ENCODE data around the gene SOX21. TPM values are rescaled to one million over a fixed set of nuclear protein-coding genes. Genes with fewer than 3 reads are reported as not detected.

Gene SOX21
- total RNA-seq, 1 experiment from 2014 or later: 11.4 TPM

DNA sequence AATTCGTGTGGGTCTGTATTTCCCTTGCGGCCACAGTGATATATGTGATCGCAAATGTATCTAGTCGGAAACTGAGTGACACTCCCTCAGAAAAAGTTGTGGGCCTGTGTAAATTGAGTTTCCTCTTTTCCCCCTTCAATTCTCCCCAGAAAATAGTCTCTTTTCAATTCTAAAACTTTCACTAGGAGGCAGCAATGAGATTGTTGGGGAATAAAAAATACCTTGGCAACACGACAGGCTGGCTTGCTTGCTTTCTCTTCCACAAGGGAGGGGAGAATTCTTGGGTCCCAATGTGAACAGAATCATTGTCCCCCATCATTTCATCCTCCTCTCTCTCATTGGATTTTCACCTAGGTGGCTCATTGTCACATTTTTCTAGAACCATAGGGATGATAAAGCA lies 3.7 kb upstream of the SOX21 start:
- TF ChIP-seq, protein P1, sequence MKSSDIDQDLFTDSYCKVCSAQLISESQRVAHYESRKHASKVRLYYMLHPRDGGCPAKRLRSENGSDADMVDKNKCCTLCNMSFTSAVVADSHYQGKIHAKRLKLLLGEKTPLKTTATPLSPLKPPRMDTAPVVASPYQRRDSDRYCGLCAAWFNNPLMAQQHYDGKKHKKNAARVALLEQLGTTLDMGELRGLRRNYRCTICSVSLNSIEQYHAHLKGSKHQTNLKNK (CRISPR knock-in tag; IDR thresholded peaks at IDR 0.05): no peak
- TF ChIP-seq EMX1 (CRISPR knock-in tag; IDR thresholded peaks at IDR 0.05): no peak
- no peak for TF ChIP-seq ZNF423 (CRISPR knock-in tag; IDR thresholded peaks at IDR 0.05)
- TF ChIP-seq, protein P2, sequence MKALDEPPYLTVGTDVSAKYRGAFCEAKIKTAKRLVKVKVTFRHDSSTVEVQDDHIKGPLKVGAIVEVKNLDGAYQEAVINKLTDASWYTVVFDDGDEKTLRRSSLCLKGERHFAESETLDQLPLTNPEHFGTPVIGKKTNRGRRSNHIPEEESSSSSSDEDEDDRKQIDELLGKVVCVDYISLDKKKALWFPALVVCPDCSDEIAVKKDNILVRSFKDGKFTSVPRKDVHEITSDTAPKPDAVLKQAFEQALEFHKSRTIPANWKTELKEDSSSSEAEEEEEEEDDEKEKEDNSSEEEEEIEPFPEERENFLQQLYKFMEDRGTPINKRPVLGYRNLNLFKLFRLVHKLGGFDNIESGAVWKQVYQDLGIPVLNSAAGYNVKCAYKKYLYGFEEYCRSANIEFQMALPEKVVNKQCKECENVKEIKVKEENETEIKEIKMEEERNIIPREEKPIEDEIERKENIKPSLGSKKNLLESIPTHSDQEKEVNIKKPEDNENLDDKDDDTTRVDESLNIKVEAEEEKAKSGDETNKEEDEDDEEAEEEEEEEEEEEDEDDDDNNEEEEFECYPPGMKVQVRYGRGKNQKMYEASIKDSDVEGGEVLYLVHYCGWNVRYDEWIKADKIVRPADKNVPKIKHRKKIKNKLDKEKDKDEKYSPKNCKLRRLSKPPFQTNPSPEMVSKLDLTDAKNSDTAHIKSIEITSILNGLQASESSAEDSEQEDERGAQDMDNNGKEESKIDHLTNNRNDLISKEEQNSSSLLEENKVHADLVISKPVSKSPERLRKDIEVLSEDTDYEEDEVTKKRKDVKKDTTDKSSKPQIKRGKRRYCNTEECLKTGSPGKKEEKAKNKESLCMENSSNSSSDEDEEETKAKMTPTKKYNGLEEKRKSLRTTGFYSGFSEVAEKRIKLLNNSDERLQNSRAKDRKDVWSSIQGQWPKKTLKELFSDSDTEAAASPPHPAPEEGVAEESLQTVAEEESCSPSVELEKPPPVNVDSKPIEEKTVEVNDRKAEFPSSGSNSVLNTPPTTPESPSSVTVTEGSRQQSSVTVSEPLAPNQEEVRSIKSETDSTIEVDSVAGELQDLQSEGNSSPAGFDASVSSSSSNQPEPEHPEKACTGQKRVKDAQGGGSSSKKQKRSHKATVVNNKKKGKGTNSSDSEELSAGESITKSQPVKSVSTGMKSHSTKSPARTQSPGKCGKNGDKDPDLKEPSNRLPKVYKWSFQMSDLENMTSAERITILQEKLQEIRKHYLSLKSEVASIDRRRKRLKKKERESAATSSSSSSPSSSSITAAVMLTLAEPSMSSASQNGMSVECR (CRISPR knock-in tag; IDR thresholded peaks at IDR 0.05; ENCODE audit: borderline replicate concordance): no peak
- no peak for TF ChIP-seq TP53 (CRISPR knock-in tag; IDR thresholded peaks at IDR 0.05)
- TF ChIP-seq, protein P3, sequence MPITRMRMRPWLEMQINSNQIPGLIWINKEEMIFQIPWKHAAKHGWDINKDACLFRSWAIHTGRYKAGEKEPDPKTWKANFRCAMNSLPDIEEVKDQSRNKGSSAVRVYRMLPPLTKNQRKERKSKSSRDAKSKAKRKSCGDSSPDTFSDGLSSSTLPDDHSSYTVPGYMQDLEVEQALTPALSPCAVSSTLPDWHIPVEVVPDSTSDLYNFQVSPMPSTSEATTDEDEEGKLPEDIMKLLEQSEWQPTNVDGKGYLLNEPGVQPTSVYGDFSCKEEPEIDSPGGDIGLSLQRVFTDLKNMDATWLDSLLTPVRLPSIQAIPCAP (CRISPR knock-in tag; IDR thresholded peaks at IDR 0.05): no peak
- TF ChIP-seq, protein P4, sequence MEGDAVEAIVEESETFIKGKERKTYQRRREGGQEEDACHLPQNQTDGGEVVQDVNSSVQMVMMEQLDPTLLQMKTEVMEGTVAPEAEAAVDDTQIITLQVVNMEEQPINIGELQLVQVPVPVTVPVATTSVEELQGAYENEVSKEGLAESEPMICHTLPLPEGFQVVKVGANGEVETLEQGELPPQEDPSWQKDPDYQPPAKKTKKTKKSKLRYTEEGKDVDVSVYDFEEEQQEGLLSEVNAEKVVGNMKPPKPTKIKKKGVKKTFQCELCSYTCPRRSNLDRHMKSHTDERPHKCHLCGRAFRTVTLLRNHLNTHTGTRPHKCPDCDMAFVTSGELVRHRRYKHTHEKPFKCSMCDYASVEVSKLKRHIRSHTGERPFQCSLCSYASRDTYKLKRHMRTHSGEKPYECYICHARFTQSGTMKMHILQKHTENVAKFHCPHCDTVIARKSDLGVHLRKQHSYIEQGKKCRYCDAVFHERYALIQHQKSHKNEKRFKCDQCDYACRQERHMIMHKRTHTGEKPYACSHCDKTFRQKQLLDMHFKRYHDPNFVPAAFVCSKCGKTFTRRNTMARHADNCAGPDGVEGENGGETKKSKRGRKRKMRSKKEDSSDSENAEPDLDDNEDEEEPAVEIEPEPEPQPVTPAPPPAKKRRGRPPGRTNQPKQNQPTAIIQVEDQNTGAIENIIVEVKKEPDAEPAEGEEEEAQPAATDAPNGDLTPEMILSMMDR (IDR thresholded peaks at IDR 0.05): no peak
- no peak for TF ChIP-seq JUN (CRISPR knock-in tag; IDR thresholded peaks at IDR 0.05)
- no peak for TF ChIP-seq ZNF138 (CRISPR knock-in tag; conservative IDR thresholded peaks at IDR 0.05)
- TF ChIP-seq, protein P5, sequence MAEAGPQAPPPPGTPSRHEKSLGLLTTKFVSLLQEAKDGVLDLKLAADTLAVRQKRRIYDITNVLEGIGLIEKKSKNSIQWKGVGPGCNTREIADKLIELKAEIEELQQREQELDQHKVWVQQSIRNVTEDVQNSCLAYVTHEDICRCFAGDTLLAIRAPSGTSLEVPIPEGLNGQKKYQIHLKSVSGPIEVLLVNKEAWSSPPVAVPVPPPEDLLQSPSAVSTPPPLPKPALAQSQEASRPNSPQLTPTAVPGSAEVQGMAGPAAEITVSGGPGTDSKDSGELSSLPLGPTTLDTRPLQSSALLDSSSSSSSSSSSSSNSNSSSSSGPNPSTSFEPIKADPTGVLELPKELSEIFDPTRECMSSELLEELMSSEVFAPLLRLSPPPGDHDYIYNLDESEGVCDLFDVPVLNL (CRISPR knock-in tag; IDR thresholded peaks at IDR 0.05; ENCODE audit: borderline replicate concordance, low read depth): no peak
- no peak for TF ChIP-seq TEAD4 (CRISPR knock-in tag; IDR thresholded peaks at IDR 0.05)
- TF ChIP-seq FOXK1 (CRISPR knock-in tag; IDR thresholded peaks at IDR 0.05): no peak
- TF ChIP-seq CREB1 (CRISPR knock-in tag; IDR thresholded peaks at IDR 0.05): no peak
- no peak for TF ChIP-seq RELA (CRISPR knock-in tag; IDR thresholded peaks at IDR 0.05; ENCODE audit: borderline replicate concordance)
- Mint-ChIP-seq H3K4me3 (no peak overlapping the region), H3K9me3 (0 out of 2 replicates have a peak, but pooled peaks cover 4% of the 10 kb centered on the region), H3K27me3 (ENCODE audit: low read depth) (peaks cover 41% of the 10 kb centered on the region), H3K4me1 (peaks cover 32% of the 10 kb centered on the region), H3K27ac (no peak overlapping the region; the same call in 1 of the 2 replicates), H3K36me3 (no peaks in the 10 kb centered on the region)
- CTCF ChIA-PET: interaction anchor here (0.6 to 1.2 kb wide), 10 partner anchors 12 to 251 kb away, joined by 3 to 7 read pairs (median 4); no protein-coding TSS in a partner anchor
- ATAC-seq (no peak), DNase-seq (ENCODE audit: low spot score) (no peak)
- POLR2A ChIA-PET: no interaction called here

DNA sequence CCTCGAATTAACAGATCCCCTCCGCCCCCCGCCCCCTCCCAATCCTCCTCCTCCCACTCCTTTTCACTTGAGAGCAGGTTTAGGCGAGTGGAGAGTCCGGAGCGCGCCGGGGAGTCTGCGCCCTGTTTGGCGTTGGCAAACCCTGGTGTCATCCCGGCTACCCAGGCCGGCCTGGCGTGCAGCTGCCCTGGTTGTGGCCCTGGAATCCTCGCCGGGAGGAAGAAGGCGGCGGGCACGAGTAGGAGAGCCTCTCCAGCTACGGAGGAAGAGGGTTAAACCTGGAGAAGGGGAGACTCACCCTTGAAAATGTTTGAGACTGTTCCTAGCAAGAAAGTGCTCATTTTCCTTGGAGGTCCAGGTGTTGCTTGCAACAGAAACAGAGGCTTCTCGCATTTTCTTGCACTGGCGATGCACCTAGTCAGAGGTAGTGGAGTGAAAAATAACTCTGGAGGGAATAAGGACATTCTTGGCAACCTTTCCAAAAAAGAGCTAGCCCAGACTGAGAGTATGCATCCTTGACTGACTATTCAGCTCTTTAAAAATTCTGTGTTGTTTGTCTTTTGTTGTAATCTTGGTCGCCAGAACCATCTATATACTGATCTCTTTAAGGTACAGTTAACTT lies 1.3 kb upstream of the SOX21 start:
- ChIA-PET CTCF (interaction anchor here (0.8 to 1.3 kb wide), 2 partner anchors 255 to 478 kb away, joined by 3 to 4 read pairs; no protein-coding TSS in a partner anchor), POLR2A (no interaction called here)
- H3K4me1 Mint-ChIP-seq: peaks cover 48% of the 10 kb centered on the region
- peak overlapping the region; percentile 79 for H3K4me3 Mint-ChIP-seq
- peaks cover 64% of the 10 kb centered on the region for H3K27me3 Mint-ChIP-seq (ENCODE audit: low read depth)
- H3K36me3 Mint-ChIP-seq: no peaks in the 10 kb centered on the region
- TF ChIP-seq ZNF317 (CRISPR knock-in tag; IDR thresholded peaks at IDR 0.05; ENCODE audit: borderline replicate concordance, low read depth) (no peak), MXD4 (CRISPR knock-in tag; IDR thresholded peaks at IDR 0.05; ENCODE audit: borderline replicate concordance) (no peak), JUN (CRISPR knock-in tag; IDR thresholded peaks at IDR 0.05) (no peak)
- TF ChIP-seq, protein P6, sequence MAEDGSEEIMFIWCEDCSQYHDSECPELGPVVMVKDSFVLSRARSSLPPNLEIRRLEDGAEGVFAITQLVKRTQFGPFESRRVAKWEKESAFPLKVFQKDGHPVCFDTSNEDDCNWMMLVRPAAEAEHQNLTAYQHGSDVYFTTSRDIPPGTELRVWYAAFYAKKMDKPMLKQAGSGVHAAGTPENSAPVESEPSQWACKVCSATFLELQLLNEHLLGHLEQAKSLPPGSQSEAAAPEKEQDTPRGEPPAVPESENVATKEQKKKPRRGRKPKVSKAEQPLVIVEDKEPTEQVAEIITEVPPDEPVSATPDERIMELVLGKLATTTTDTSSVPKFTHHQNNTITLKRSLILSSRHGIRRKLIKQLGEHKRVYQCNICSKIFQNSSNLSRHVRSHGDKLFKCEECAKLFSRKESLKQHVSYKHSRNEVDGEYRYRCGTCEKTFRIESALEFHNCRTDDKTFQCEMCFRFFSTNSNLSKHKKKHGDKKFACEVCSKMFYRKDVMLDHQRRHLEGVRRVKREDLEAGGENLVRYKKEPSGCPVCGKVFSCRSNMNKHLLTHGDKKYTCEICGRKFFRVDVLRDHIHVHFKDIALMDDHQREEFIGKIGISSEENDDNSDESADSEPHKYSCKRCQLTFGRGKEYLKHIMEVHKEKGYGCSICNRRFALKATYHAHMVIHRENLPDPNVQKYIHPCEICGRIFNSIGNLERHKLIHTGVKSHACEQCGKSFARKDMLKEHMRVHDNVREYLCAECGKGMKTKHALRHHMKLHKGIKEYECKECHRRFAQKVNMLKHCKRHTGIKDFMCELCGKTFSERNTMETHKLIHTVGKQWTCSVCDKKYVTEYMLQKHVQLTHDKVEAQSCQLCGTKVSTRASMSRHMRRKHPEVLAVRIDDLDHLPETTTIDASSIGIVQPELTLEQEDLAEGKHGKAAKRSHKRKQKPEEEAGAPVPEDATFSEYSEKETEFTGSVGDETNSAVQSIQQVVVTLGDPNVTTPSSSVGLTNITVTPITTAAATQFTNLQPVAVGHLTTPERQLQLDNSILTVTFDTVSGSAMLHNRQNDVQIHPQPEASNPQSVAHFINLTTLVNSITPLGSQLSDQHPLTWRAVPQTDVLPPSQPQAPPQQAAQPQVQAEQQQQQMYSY (CRISPR knock-in tag; IDR thresholded peaks at IDR 0.05): no peak
- TF ChIP-seq, protein P7, sequence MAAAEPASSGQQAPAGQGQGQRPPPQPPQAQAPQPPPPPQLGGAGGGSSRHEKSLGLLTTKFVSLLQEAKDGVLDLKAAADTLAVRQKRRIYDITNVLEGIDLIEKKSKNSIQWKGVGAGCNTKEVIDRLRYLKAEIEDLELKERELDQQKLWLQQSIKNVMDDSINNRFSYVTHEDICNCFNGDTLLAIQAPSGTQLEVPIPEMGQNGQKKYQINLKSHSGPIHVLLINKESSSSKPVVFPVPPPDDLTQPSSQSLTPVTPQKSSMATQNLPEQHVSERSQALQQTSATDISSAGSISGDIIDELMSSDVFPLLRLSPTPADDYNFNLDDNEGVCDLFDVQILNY (CRISPR knock-in tag; IDR thresholded peaks at IDR 0.05): no peak
- no peak overlapping the region for H3K27ac Mint-ChIP-seq
- H3K9me3 Mint-ChIP-seq: no peaks in the 10 kb centered on the region
- DNase-seq (ENCODE audit: low spot score): no peak
- ATAC-seq: peak; percentile 9

All from WTC11 (cell line).